Measurements from ENCODE around the gene FEM1B.

- TF ChIP-seq CTCF (IDR thresholded peaks at IDR 0.05; ENCODE audit: control extremely low read depth in 1 of 3, insufficient read depth in 1 of 3, low read depth in 1 of 3, low read length in 3 of 3) (no peak), CEBPB (IDR thresholded peaks at IDR 0.05; ENCODE audit: low read depth, low read length) (no peak), POLR2A (IDR thresholded peaks at IDR 0.05; ENCODE audit: control extremely low read depth in 1 of 2, low read depth in 2 of 2, low read length in 2 of 2) (no peak), MAX (IDR thresholded peaks at IDR 0.05) (no peak), SUZ12 (IDR thresholded peaks at IDR 0.05; ENCODE audit: low read length) (no peak), POLR2AphosphoS5 (IDR thresholded peaks at IDR 0.05; ENCODE audit: low read depth, low read length) (no peak), YY1 (IDR thresholded peaks at IDR 0.05; ENCODE audit: low read depth, low read length) (no peak), JUND (IDR thresholded peaks at IDR 0.05; ENCODE audit: low read length) (no peak), RFX5 (IDR thresholded peaks at IDR 0.05; ENCODE audit: borderline replicate concordance, low read depth, low read length) (no peak)
Observed at GRCh38 chr15:68313501-68314410, 36.2 kb downstream of the FEM1B start.

Data from H1 (cell line).